GM21528 (cell line): ENCODE measurements around the gene PLD6.
A peak's percentile ranks its signal among the peaks of the same experiment; 100 is the strongest.
"Not testable (repeated sequence)": the region's sequence is repeated elsewhere in the genome, so short reads cannot be mapped to it uniquely, and the experiment has no call there.

Source experiments
- ATAC-seq: cut with Tn5 transposase; IDR thresholded peaks from one replicate; pipeline ENCODE4 v1.9.1; 2021; ENCODE audit warnings: mild to moderate bottlenecking, moderate library complexity; ENCODE audit not compliant: unreplicated experiment, low FRiP score

The PLD6 gene

GRCh38 chr17:17206124-17206912, at the start of gene PLD6:
TSS of gene PLD6 (minus strand) at chr17:17206333. CDS start at chr17:17206286, 47 bp downstream.
- no peak for ATAC-seq

GRCh38 chr17:17255689-17256088, 49.6 kb upstream of the PLD6 start:
- ATAC-seq: not testable (repeated sequence)

- ATAC-seq: no peak
Observed at GRCh38 chr17:17254036-17254435, 47.9 kb upstream of the PLD6 start.

- ATAC-seq: no peak
Observed at GRCh38 chr17:17253406-17253805, 47.3 kb upstream of the PLD6 start.

- no peak for ATAC-seq
Observed at GRCh38 chr17:17252149-17252661, 46.1 kb upstream of the PLD6 start.

- no peak for ATAC-seq
Observed at GRCh38 chr17:17246879-17247278, 40.7 kb upstream of the PLD6 start.

GRCh38 chr17:17243163-17243562, 37.0 kb upstream of the PLD6 start:
- no peak for ATAC-seq

GRCh38 chr17:17242246-17242645, 36.1 kb upstream of the PLD6 start:
- ATAC-seq: no peak

GRCh38 chr17:17241656-17242055, 35.5 kb upstream of the PLD6 start:
- ATAC-seq: no peak

GRCh38 chr17:17239832-17240231, 33.7 kb upstream of the PLD6 start:
- no peak for ATAC-seq

GRCh38 chr17:17237026-17237799, 31.1 kb upstream of the PLD6 start, which contains the start of gene FLCN:
TSS of gene FLCN (minus strand) at chr17:17237168. CDS start at chr17:17228137, 9,031 bp downstream.
- ATAC-seq: peak; percentile 78

GRCh38 chr17:17236295-17237025, 30.3 kb upstream of the PLD6 start:
- peak; percentile 32 for ATAC-seq

- ATAC-seq: no peak
Observed at GRCh38 chr17:17235212-17236174, 29.4 kb upstream of the PLD6 start.

- ATAC-seq: no peak
Observed at GRCh38 chr17:17232303-17232621, 26.1 kb upstream of the PLD6 start.

- no peak for ATAC-seq
Observed at GRCh38 chr17:17231621-17232302, 25.6 kb upstream of the PLD6 start.

GRCh38 chr17:17229416-17230384, 23.6 kb upstream of the PLD6 start:
- no peak for ATAC-seq

- no peak for ATAC-seq
Observed at GRCh38 chr17:17228521-17229279, 22.6 kb upstream of the PLD6 start.
